ENCODE results near the gene GALNS. TPM values are rescaled to one million over a fixed set of nuclear protein-coding genes. Genes with fewer than 3 reads are reported as not detected.
A peak's percentile ranks its signal among the peaks of the same experiment; 100 is the strongest.

GALNS gene
- total and polyA plus RNA-seq, 2 of the 13 experiments (the other 11 are each of a cell fraction or from before 2014, with no cell fraction given): 9.2 to 9.8 TPM

GRCh38 chr16:88807142-88807625 lies 49.6 kb downstream of the GALNS start (continued):
- TF ChIP-seq PRDM15 (CRISPR knock-in tag; IDR thresholded peaks at IDR 0.05) (no peak), TEAD2 (CRISPR knock-in tag; IDR thresholded peaks at IDR 0.05) (no peak), POLR2A (IDR thresholded peaks at IDR 0.05; ENCODE audit: insufficient read depth in 1 of 2, low read depth in 2 of 2, low read length in 2 of 2) (peak in 1 of 2 experiments; percentile 9; a peak in 1 of 4 replicates), GATAD2A (CRISPR knock-in tag; IDR thresholded peaks at IDR 0.05) (no peak), ZNF629 (CRISPR knock-in tag; conservative IDR thresholded peaks at IDR 0.05) (no peak), ZNF788 (CRISPR knock-in tag; IDR thresholded peaks at IDR 0.05; ENCODE audit: borderline replicate concordance) (no peak), MNT (IDR thresholded peaks at IDR 0.05) (no peak), POLR2G (IDR thresholded peaks at IDR 0.05; ENCODE audit: low read depth, low read length) (peak; percentile 57; the same call in 1 of the 2 replicates), ZNF354B (CRISPR knock-in tag; IDR thresholded peaks at IDR 0.05) (0 out of 2 replicates have a peak, but pooled peaks have one; percentile 48), ZNF335 (CRISPR knock-in tag; IDR thresholded peaks at IDR 0.05) (no peak), GTF3A (CRISPR knock-in tag; conservative IDR thresholded peaks at IDR 0.05) (no peak), ZNF414 (CRISPR knock-in tag; IDR thresholded peaks at IDR 0.05) (no peak), MXD4 (CRISPR knock-in tag; IDR thresholded peaks at IDR 0.05) (no peak), PLRG1 (conservative IDR thresholded peaks at IDR 0.05) (no peak), JUNB (CRISPR knock-in tag; IDR thresholded peaks at IDR 0.05; ENCODE audit: borderline replicate concordance) (no peak), ZNF101 (CRISPR knock-in tag; IDR thresholded peaks at IDR 0.05; ENCODE audit: borderline replicate concordance, low read depth) (no peak), HNRNPL (IDR thresholded peaks at IDR 0.05; ENCODE audit: low read depth, low read length) (0 out of 2 replicates have a peak, but pooled peaks have one; percentile 38), CHD4 (IDR thresholded peaks at IDR 0.05; ENCODE audit: borderline replicate concordance, low read length) (no peak), ZNF747 (CRISPR knock-in tag; IDR thresholded peaks at IDR 0.05; ENCODE audit: borderline replicate concordance) (0 out of 2 replicates have a peak, but pooled peaks have one; percentile 22), DRAP1 (CRISPR knock-in tag; IDR thresholded peaks at IDR 0.05) (no peak), CCDC6 (CRISPR knock-in tag; IDR thresholded peaks at IDR 0.05) (no peak), ZNF10 (CRISPR knock-in tag; IDR thresholded peaks at IDR 0.05; ENCODE audit: borderline replicate concordance, low read depth) (no peak)
